Stimulated activated CD8-positive, alpha-beta memory T cell treated with anti-CD3 and anti-CD28 coated beads, Interleukin-7, amount 100 ng/mL, for 24 hours (primary cell): Measurements from ENCODE around the gene ZDHHC22.

ENCODE experiments used
- DNase-seq: peaks from one replicate; pipeline ENCODE4 v3.0.0-alpha.2; 2020; ENCODE audit warnings: low read depth

ZDHHC22 gene

GRCh38 chr14:77155083-77155482 is 13.5 kb upstream of the ZDHHC22 start:
- DNase-seq, result no peak

DNA sequence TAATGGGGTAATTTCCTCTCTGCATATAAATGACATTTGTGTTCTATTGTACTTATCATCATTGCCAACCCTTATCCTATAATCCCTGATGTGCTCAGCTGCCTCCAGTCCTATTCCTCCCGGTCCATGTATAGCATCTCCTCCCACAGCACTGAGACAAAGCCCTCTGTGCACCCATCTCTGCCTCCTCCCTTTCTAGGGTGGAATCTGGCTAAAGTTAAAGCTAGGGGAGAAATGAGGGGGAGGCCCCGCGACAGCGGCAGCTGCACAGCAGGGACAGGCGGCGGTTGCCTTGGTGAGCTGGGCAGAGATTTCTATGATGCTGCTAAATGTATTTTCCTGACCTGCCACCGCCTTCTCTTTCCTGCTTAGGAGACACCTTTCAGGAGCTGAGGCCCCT is 12.8 kb upstream of the ZDHHC22 start:
- DNase-seq, result no peak

- DNase-seq, result no peak
Measured at GRCh38 chr14:77153802-77154201, 12.2 kb upstream of the ZDHHC22 start.

DNA sequence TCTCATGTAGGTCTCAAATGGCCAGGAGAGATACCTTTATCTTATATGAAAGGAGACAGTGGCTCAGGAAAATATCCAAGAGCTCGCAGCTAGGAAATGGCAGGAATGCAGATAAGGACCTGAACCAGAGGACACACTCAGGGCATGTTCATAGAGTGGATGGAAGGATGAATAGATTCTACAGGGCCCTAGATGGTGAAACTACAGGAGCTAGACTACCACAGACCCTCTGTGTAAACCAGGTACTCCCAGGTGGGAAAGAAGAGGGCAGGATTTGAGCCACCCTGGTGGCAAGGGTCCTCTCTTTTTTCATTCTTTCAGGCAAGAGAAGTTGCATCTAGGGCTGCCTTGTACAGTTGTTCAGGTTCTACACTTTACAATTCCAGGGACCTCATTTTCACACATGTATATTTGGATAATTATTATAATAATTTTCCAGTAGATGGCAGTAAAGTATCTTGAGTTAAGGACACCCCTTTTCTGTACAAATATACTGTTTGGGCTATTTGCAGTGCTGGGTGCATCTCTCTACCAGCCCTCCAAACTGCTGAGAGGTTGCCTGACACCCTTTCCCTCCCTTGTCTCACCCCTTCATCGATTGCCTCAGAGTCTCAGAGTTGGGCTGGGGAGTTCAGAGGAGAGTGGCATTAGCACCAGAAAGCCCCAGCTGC is 10.5 kb upstream of the ZDHHC22 start:
- no peak for DNase-seq

DNA sequence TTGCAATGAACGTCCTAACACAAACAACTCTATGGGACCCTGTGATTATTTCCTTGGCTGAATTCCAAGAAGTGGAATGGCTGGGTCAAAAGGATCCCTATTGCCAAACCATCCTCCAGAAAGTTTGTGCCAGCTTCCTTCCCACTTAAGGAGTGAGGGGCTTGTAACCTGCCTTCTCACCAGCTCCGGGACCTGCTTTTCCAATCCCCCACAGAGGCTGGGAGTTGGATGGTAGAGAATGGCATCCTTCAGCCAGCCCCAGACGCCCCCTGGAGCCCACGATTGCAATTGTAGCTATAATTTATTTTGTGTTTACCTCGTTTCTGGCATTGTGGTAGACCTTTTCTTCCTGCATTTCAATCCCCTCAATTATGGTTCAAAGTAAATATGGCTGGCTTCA is 9.7 kb upstream of the ZDHHC22 start:
- no peak for DNase-seq

DNA sequence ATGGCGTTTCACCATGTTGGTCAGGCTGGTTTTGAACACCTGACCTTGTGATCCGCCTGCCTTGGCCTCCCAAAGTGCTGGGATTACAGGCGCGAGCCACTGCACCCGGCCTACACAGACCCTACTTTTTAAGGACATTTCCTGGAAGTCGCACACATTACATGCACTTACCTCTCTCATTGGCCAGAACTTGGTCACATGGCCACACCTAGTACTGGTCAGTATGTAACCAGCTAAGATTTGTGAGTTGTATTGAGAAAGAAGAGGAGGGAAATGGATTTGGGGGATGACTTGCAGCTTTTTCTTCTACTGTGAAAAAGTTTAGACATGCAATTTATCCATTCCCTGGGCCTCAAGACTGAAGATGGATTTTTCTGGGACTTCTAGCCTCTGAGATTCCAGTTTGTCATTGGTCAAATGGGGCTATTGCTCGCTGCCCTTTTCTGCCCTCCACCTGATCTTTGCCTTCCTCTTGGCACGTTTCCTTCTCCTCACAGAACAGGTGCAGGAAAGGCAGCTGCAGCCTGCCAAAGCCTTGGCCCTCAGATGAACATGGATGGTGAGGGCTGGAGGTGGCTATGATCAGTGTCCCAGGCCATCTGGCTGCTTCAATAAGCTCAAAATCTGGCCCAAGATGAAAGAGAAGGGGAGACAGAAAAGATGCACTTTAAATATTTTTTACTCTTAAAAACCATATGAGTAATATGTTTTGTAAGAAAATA is 7.1 kb upstream of the ZDHHC22 start:
- DNase-seq, result no peak

GRCh38 chr14:77145975-77146740 is 4.6 kb upstream of the ZDHHC22 start:
- no peak for DNase-seq

- DNase-seq, result no peak
Measured at GRCh38 chr14:77144412-77145115, 3.0 kb upstream of the ZDHHC22 start.

- DNase-seq, result no peak
Measured at GRCh38 chr14:77143071-77143470, 1.5 kb upstream of the ZDHHC22 start.

DNA sequence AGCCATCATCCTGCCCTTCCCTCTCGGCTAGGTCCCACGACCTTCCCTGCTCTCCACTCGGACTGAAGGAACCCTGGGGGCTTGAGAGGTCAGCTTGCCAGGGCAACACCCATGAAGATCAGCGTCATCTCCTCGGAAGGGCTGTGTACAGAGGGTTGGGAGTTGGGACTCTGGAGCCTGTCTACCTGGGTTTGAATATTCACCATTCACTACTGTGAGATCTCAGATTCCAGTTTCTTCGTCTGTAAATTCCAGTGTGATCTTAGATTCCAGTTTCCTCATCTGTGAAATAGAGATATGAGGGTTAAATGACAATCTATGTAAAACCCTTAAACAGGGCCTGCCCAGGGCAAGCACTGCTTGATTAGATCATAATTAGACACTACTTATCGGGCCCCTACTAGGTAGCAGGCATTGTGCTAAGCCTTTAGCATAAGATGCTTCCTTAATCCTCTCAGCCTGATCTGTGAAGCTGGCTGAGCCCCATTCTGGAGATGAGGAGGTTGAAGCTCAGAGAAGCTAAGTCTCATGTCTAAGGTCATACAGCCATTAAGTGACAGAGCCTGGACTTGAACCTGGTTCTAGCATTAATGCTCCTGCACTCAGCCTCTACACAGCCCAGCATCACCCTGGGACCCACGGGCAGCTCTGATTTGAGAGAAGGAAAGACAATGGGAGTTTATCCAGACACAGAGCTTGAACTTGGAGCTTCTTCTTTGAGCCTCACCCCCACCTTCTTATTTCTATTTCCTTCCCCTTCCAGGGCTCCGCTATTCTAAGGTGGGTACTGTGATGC is 612 bp upstream of the ZDHHC22 start:
- no peak for DNase-seq

DNA sequence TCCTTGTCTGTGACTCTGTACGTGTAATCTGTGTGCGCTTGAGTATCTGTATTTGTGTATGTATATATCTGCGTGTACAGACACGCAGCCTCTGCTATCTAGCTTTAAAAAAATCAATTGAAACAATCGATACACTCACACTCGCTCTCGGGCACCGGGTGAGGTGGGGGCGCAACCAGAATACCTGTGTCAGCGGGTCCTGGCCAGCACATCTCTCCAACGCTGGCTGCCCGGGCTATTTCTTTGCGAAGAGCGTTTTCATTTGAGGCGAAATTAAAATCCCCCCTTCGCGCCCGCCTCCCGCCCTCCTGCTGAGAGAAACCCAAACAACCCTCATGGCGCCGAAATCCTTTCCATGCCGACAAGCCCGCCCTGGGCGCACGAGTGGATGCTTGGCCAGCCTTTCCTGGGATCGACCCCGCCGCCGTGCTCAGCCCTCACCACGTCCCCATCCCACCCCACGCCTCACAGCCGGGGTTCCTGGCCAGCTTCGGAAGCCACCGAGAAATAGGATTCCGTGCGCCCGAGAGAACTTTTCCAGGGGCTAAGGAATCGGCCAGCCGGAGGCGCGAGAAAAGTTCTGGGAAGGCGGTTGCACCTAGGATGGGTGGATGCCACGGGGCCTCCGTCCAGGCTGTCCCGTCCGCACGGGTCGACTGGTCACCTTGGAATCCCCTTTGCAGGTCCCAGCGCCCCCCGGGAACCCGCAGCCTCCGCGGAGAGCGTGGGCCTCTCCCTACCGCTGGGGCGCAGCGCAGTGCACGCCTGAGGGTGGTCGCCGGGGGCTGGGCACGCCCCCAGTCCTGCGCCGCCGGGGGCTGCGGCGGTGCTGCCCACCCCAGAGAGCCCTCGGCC is 1.0 kb downstream of the ZDHHC22 start:
- no peak for DNase-seq

DNA sequence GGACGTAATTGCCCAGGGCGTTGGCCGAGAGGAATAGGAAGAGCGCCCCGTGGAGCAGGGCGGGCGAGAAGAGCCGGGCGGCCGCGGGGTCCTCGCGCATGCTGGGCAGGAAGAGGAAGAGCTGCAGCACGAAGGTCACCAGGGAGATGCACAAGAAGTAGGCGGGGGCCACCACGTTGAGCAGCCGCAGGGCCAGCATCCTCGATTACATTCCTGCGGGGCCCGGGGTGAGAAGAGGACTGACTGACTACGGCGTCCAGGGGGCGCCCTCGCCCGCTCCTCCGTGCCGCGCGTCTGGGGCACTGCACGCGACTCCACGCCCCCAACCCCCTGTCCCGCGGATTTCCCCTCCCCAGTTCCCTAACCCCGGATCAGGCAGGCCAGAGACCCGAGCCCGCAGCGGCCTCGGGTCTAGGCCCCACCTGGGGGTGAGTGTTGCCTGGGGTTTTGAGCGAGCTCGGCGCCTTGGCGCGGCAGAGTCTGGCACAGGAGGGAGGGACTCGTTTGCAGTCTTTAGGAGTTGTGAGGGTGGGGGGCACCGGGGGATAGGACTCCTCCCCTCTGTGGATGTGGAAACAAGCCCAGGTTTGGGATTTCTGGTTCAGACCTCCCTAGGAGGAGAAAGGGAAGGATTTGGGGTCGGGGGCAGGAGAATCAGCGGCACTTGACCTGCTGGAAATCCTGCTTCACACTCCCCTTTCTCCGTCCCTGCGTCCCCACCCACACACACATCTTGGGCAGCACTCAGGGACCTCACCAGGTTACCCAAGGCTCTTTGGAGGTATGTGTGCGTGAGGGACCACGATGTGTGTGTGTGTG is 1.8 kb downstream of the ZDHHC22 start:
- DNase-seq, result no peak

DNA sequence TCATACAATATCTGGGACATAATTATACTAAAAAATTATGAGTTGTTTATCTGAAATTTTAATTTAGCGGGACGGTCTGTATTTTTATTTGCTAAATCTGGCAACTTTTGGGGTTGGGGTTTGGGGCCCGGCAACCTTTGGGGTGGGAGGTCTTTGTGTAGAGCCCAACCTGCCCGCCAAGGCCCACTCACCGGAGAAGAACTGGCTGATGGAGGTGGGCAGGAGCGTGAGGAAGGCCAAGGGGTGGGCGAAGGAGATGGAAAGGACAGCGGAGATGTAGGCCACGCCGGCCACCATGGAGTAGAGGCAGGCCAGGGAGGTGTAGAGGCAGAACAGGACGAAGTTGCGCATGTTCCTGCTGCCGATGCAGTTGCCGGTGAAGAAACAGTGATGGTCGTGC is 2.6 kb downstream of the ZDHHC22 start:
- no peak for DNase-seq

GRCh38 chr14:77133720-77134338 is 7.8 kb downstream of the ZDHHC22 start:
- no peak for DNase-seq

GRCh38 chr14:77131871-77132486 is 9.6 kb downstream of the ZDHHC22 start:
- no peak for DNase-seq

GRCh38 chr14:77131206-77131605 is 10.4 kb downstream of the ZDHHC22 start:
- no peak for DNase-seq

- no peak for DNase-seq
Measured at GRCh38 chr14:77130386-77130785, 11.2 kb downstream of the ZDHHC22 start.

GRCh38 chr14:77128414-77128891 is 13.1 kb downstream of the ZDHHC22 start:
- no peak for DNase-seq
